Activated CD4-positive, alpha-beta T cell treated with anti-CD3 and anti-CD28 coated beads for 24 hours (primary cell): ENCODE measurements around the gene PYROXD2.
"Not testable (repeated sequence)": the region's sequence is repeated elsewhere in the genome, so short reads cannot be mapped to it uniquely, and the experiment has no call there.

Experiments used
- DNase-seq, 2 donors: peaks; one replicate each; pipeline ENCODE4 v3.0.0-alpha.2; 2020; ENCODE audit warnings: low read depth in 2 of 2

The PYROXD2 gene

GRCh38 chr10:98391065-98391464 is 23.9 kb downstream of the PYROXD2 start:
- DNase-seq = no peak

- DNase-seq = no peak
Observed at GRCh38 chr10:98390406-98390805, 24.6 kb downstream of the PYROXD2 start.

- DNase-seq = no peak
Observed at GRCh38 chr10:98389398-98389797, 25.6 kb downstream of the PYROXD2 start.

GRCh38 chr10:98388101-98388655 is 26.8 kb downstream of the PYROXD2 start:
- no peak for DNase-seq

- no peak for DNase-seq
Observed at GRCh38 chr10:98384531-98385133, 30.4 kb downstream of the PYROXD2 start.

- DNase-seq = no peak
Observed at GRCh38 chr10:98383869-98384268, 31.1 kb downstream of the PYROXD2 start.

- DNase-seq = not testable (repeated sequence)
Observed at GRCh38 chr10:98383134-98383667, 31.8 kb downstream of the PYROXD2 start.

- DNase-seq = no peak
Observed at GRCh38 chr10:98382691-98383101, 32.3 kb downstream of the PYROXD2 start.

- DNase-seq = no peak
Observed at GRCh38 chr10:98380493-98381339, 34.3 kb downstream of the PYROXD2 start.

GRCh38 chr10:98378722-98379121 is 36.3 kb downstream of the PYROXD2 start:
- no peak for DNase-seq

GRCh38 chr10:98377536-98377935 is 37.4 kb downstream of the PYROXD2 start:
- DNase-seq = no peak

- DNase-seq = no peak
Observed at GRCh38 chr10:98377001-98377400, 38.0 kb downstream of the PYROXD2 start.

- no peak for DNase-seq
Observed at GRCh38 chr10:98376485-98376884, 38.5 kb downstream of the PYROXD2 start.

GRCh38 chr10:98374217-98374985 is 40.6 kb downstream of the PYROXD2 start:
- DNase-seq = no peak

- DNase-seq = no peak
Observed at GRCh38 chr10:98373260-98374040, 41.5 kb downstream of the PYROXD2 start.

GRCh38 chr10:98370831-98371820 is 43.9 kb downstream of the PYROXD2 start:
- no peak for DNase-seq

GRCh38 chr10:98369801-98370200 is 45.2 kb downstream of the PYROXD2 start:
- no peak for DNase-seq

GRCh38 chr10:98368644-98369043 is 46.3 kb downstream of the PYROXD2 start:
- no peak for DNase-seq

GRCh38 chr10:98367604-98368451 is 47.2 kb downstream of the PYROXD2 start:
- no peak for DNase-seq
